Measurements from ENCODE around the gene TNFAIP8L1. TPM values are rescaled to one million over a fixed set of nuclear protein-coding genes. Genes with fewer than 3 reads are reported as not detected.

TNFAIP8L1 gene
- total RNA-seq, 1 donor from 2014 or later = 0.64 TPM

- intact Hi-C loops (cut with DNase I) = no loop called here
- TF ChIP-seq CTCF (IDR thresholded peaks at IDR 0.05) = no peak
- DNase-seq (ENCODE audit: low spot score in 2 of 2) = no peak
- Histone ChIP-seq H3K9me3 (no peaks in the 10 kb centered on the region), H3K27me3 (no peaks in the 10 kb centered on the region), H3K36me3 (peaks cover 4 to 19% of the 10 kb centered on the region in 2 donors), H3K4me3 (no peak overlapping the region), H3K4me1 (no peaks in the 10 kb centered on the region), H3K27ac (no peak overlapping the region)
These were observed 12.8 kb downstream of the TNFAIP8L1 start for GRCh38 chr19:4652075-4652474.

DNA sequence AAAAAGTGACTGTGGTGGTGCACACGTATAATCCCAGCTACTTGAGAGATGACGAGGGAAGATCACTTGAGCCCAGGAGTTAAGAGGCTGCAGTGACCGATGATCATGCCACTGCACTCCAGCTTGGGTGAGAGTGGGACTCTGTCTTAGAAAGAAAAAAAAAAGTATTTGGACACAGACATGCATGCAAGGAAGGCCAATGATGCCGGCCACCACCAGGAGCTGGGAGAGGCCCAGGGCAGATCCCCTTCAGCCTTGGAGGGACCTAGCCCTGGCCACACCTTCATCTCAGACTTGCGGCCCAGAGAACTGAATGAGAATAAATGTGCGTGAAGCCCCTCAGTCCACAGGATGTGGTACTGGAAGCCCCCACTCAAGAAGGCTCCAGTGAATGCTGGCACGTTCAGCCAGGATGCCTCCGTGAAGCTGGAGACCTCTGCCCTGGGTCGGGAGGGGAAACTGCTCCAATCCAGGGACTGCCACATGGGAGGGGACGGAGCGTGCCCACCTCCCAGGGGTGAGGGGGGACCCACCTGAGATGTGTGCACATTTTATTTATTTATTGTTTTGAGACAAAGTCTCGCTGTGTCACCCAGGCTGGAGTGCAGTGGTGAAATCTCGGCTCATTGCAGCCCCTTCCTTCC lies 14.6 kb downstream of the TNFAIP8L1 start:
- Histone ChIP-seq H3K4me3 (no peak overlapping the region), H3K36me3 (peaks cover 21 to 37% of the 10 kb centered on the region in 2 donors), H3K27me3 (no peaks in the 10 kb centered on the region), H3K9me3 (peaks cover 0 to 3% of the 10 kb centered on the region in 2 donors), H3K4me1 (no peaks in the 10 kb centered on the region), H3K27ac (no peak overlapping the region)
- no peak for TF ChIP-seq CTCF (IDR thresholded peaks at IDR 0.05)
- intact Hi-C loops (cut with DNase I) = no loop called here
- no peak for DNase-seq (ENCODE audit: low spot score in 2 of 2)

DNA sequence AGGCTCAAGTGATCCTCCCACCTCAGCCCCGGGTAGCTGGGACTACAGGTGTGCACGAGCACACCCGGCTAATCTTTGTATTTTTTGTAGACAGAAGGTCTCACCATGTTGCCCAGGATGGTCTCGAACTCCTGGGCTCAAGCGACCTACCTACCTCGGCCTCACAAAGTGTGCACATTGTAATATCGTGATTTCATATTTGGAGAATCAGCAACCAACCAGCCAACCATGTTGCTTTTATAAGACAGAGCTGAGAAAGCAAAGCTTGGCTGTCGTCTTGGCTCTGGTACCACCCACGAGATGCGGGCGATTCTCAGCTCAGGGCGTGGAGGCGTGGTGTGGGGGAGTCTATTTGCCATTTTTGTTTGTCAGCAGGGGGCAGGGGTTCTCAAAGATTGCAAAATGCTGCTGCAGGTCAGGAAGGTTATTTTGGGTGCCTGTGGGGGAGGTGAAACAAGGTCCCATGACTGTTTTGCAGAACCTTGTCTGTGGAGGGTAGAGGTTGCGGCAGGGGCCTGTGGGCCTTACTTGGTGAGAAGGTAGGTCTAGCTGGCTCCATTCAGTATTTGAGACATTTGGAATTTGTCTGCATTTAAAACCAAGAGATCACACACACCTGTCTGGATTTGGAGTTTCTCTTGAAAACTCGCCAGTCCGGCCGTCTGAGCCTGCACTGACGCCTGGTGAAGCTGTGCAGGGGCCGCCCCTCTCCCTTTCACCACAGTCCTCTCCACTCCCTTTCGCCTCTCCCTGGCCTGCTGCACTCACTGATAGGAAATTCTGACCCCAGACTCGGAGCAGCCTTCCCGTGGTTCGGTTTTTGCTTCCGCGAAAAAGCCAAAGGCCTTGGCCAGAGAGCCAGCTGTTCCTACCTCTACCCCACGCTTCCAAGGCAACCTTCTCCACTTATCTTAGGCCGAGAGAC lies 15.4 kb downstream of the TNFAIP8L1 start:
- no peak for DNase-seq (ENCODE audit: low spot score in 2 of 2)
- no peak overlapping the region for H3K4me3 ChIP-seq
- H3K36me3 ChIP-seq = peaks cover 29 to 45% of the 10 kb centered on the region in 2 donors
- H3K27me3 ChIP-seq = no peaks in the 10 kb centered on the region
- intact Hi-C loops (cut with DNase I) = no loop called here
- no peak for TF ChIP-seq CTCF (IDR thresholded peaks at IDR 0.05)
- H3K9me3 ChIP-seq = peaks cover 0 to 3% of the 10 kb centered on the region in 2 donors
- no peak overlapping the region for H3K27ac ChIP-seq
- no peaks in the 10 kb centered on the region for H3K4me1 ChIP-seq

DNA sequence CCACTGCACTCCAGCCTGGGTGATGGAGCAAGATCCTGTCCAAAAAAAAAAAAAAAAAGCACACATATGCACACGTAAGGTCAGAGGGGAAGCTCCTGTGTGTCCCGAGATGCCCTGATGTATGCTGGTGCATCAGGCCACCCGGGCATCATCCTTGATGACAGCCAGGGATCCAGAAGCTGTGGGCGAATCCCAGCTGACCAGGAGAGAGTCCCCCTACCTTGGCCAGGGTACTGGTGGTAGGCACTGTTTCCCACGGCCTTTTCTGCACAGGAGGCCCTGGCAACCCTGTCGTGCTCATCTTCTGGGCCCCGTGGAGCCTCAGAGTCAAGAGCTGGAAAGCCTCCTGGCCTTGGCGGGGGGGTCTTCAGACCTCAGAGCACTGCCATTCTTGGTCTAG lies 16.8 kb downstream of the TNFAIP8L1 start:
- peaks cover 40 to 59% of the 10 kb centered on the region in 2 donors for H3K36me3 ChIP-seq
- no peak for DNase-seq (ENCODE audit: low spot score in 2 of 2)
- no peak overlapping the region for H3K27ac ChIP-seq
- no peaks in the 10 kb centered on the region for H3K4me1 ChIP-seq
- H3K4me3 ChIP-seq = no peak overlapping the region
- no peaks in the 10 kb centered on the region for H3K27me3 ChIP-seq
- TF ChIP-seq CTCF (IDR thresholded peaks at IDR 0.05) = no peak
- peaks cover 0 to 3% of the 10 kb centered on the region in 2 donors for H3K9me3 ChIP-seq
- intact Hi-C loops (cut with DNase I) = no loop called here

DNA sequence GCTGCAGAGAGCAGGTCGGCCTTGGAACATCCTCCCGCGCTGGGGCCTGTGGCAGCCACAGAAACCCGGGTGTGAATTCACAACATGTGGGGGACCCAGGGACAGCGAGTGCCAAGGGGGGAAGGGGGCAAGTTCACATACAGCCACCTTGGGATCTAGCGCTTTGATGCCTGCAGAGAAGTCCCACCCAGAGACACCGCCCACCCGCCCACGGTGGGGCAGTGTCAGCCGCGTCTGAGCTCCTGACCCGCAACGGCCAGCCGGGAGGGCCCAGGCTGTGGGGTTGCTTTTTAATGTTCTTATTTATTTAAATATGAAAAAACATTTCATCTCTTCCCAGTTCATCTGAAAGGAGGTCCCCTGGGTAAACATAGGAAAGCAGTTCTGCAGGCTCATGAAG lies 17.9 kb downstream of the TNFAIP8L1 start:
- DNase-seq (ENCODE audit: low spot score in 2 of 2) = no peak
- no peaks in the 10 kb centered on the region for H3K4me1 ChIP-seq
- intact Hi-C loops (cut with DNase I) = no loop called here
- H3K4me3 ChIP-seq = no peak overlapping the region
- peaks cover 0 to 3% of the 10 kb centered on the region in 2 donors for H3K9me3 ChIP-seq
- no peaks in the 10 kb centered on the region for H3K27me3 ChIP-seq
- no peak for TF ChIP-seq CTCF (IDR thresholded peaks at IDR 0.05)
- no peak overlapping the region for H3K27ac ChIP-seq
- H3K36me3 ChIP-seq = peaks cover 50 to 71% of the 10 kb centered on the region in 2 donors

Measured in ascending aorta (tissue), 2 donors.